ENCODE measurements around the gene CHST3. TPM values are rescaled to one million over a fixed set of nuclear protein-coding genes. Genes with fewer than 3 reads are reported as not detected.

Gene CHST3
- total RNA-seq, 1 experiment from 2014 or later, result 44.6 TPM

GRCh38 chr10:71933651-71934050 is 30.5 kb upstream of the CHST3 start:
- POLR2A ChIA-PET, result no interaction called here
- CTCF ChIA-PET, result no interaction called here
- in situ Hi-C loops (cut with HindIII; ENCODE audit: low pct_unique_long_range_greater_than_20kb, low sequenced_read_pairs), result no loop called here

DNA sequence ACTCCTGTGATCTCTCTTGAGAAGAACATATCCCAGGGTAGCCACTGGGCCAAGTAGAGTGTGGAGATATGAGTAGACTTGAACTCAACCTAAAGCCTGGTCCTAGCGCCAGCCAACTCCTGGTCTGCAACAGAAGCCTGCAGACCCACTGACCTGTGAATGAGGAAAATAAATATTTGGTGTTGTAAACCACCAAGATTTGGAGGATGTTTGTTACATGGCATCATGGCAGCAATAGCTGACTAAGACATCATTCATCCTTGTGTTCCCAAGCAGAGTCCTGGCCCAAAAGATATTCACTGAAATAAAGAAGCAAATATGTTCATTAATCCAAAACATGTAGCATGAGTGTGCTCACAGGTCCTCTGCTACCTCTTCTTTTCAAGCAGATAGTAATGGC is 26.0 kb upstream of the CHST3 start:
- intact Hi-C loops (cut with micrococcal nuclease; ENCODE audit: unreplicated experiment) (no loop called here), in situ Hi-C loops (cut with HindIII; ENCODE audit: low pct_unique_long_range_greater_than_20kb, low sequenced_read_pairs) (no loop called here)
- ChIA-PET POLR2A (no interaction called here), CTCF (no interaction called here)
- TF ChIP-seq, protein P1, sequence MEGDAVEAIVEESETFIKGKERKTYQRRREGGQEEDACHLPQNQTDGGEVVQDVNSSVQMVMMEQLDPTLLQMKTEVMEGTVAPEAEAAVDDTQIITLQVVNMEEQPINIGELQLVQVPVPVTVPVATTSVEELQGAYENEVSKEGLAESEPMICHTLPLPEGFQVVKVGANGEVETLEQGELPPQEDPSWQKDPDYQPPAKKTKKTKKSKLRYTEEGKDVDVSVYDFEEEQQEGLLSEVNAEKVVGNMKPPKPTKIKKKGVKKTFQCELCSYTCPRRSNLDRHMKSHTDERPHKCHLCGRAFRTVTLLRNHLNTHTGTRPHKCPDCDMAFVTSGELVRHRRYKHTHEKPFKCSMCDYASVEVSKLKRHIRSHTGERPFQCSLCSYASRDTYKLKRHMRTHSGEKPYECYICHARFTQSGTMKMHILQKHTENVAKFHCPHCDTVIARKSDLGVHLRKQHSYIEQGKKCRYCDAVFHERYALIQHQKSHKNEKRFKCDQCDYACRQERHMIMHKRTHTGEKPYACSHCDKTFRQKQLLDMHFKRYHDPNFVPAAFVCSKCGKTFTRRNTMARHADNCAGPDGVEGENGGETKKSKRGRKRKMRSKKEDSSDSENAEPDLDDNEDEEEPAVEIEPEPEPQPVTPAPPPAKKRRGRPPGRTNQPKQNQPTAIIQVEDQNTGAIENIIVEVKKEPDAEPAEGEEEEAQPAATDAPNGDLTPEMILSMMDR (IDR thresholded peaks at IDR 0.05), result no peak
- no peak for TF ChIP-seq TCF7L2 (IDR thresholded peaks at IDR 0.05; ENCODE audit: low read depth, low read length)
- no peak for TF ChIP-seq SIN3A (IDR thresholded peaks at IDR 0.05; ENCODE audit: borderline replicate concordance, insufficient read depth, low read depth, low read length)
- TF ChIP-seq POLR2AphosphoS5 (IDR thresholded peaks at IDR 0.05; ENCODE audit: low read depth, low read length), result no peak
- TF ChIP-seq, protein P2, sequence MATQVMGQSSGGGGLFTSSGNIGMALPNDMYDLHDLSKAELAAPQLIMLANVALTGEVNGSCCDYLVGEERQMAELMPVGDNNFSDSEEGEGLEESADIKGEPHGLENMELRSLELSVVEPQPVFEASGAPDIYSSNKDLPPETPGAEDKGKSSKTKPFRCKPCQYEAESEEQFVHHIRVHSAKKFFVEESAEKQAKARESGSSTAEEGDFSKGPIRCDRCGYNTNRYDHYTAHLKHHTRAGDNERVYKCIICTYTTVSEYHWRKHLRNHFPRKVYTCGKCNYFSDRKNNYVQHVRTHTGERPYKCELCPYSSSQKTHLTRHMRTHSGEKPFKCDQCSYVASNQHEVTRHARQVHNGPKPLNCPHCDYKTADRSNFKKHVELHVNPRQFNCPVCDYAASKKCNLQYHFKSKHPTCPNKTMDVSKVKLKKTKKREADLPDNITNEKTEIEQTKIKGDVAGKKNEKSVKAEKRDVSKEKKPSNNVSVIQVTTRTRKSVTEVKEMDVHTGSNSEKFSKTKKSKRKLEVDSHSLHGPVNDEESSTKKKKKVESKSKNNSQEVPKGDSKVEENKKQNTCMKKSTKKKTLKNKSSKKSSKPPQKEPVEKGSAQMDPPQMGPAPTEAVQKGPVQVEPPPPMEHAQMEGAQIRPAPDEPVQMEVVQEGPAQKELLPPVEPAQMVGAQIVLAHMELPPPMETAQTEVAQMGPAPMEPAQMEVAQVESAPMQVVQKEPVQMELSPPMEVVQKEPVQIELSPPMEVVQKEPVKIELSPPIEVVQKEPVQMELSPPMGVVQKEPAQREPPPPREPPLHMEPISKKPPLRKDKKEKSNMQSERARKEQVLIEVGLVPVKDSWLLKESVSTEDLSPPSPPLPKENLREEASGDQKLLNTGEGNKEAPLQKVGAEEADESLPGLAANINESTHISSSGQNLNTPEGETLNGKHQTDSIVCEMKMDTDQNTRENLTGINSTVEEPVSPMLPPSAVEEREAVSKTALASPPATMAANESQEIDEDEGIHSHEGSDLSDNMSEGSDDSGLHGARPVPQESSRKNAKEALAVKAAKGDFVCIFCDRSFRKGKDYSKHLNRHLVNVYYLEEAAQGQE (IDR thresholded peaks at IDR 0.05; ENCODE audit: insufficient read depth in 1 of 2, low read depth in 2 of 2, low read length in 1 of 2), result no peak
- ATAC-seq (no peak), DNase-seq (ENCODE audit: low read depth, low spot score) (no peak)
- H3K9me3 ChIP-seq (ENCODE audit: control insufficient read depth, insufficient read depth, low read depth, low read length), result peaks cover 4% of the 10 kb centered on the region; the same call in 1 of the 2 replicates
- H3K27me3 ChIP-seq (ENCODE audit: control insufficient read depth, insufficient read depth, low read length), result no peaks in the 10 kb centered on the region
- H3K27ac ChIP-seq (ENCODE audit: low read length), result no peak overlapping the region
- H3K4me3 ChIP-seq (ENCODE audit: low read depth in 2 of 2, low read length in 2 of 2), result no peak overlapping the region
- no peaks in the 10 kb centered on the region for H3K4me1 ChIP-seq (ENCODE audit: control insufficient read depth, insufficient read depth, low read length)
- no peaks in the 10 kb centered on the region for H3K36me3 ChIP-seq (ENCODE audit: control insufficient read depth, insufficient read depth, low read length)
- BruUV-seq (replicated peaks), result no TSS peak

More at GRCh38 chr10:71933651-71934050, 30.5 kb upstream of the CHST3 start:
- no peak for ATAC-seq
- TF ChIP-seq TCF7L2 (IDR thresholded peaks at IDR 0.05; ENCODE audit: low read depth, low read length), result no peak
- TF ChIP-seq SIN3A (IDR thresholded peaks at IDR 0.05; ENCODE audit: borderline replicate concordance, insufficient read depth, low read depth, low read length), result no peak
- TF ChIP-seq, protein P2 (IDR thresholded peaks at IDR 0.05; ENCODE audit: insufficient read depth in 1 of 2, low read depth in 2 of 2, low read length in 1 of 2), result no peak
- TF ChIP-seq, protein P1 (IDR thresholded peaks at IDR 0.05), result no peak
- no peak for TF ChIP-seq POLR2AphosphoS5 (IDR thresholded peaks at IDR 0.05; ENCODE audit: low read depth, low read length)
- no peak overlapping the region for H3K27ac ChIP-seq (ENCODE audit: low read length)
- intact Hi-C loops (cut with micrococcal nuclease; ENCODE audit: unreplicated experiment), result no loop called here
- no peaks in the 10 kb centered on the region for H3K4me1 ChIP-seq (ENCODE audit: control insufficient read depth, insufficient read depth, low read length)
- no peaks in the 10 kb centered on the region for H3K27me3 ChIP-seq (ENCODE audit: control insufficient read depth, insufficient read depth, low read length)
- DNase-seq (ENCODE audit: low read depth, low spot score), result no peak
- no peak overlapping the region for H3K4me3 ChIP-seq (ENCODE audit: low read depth in 2 of 2, low read length in 2 of 2)
- no peaks in the 10 kb centered on the region for H3K36me3 ChIP-seq (ENCODE audit: control insufficient read depth, insufficient read depth, low read length)
- H3K9me3 ChIP-seq (ENCODE audit: control insufficient read depth, insufficient read depth, low read depth, low read length), result no peaks in the 10 kb centered on the region
- BruUV-seq (replicated peaks), result no TSS peak

Measured in Panc1 (cell line).